Lower lobe of right lung (tissue), 2 donors: ENCODE measurements around the gene MYOZ2. TPM values are rescaled to one million over a fixed set of nuclear protein-coding genes. Genes with fewer than 3 reads are reported as not detected.

ENCODE experiments used
- ATAC-seq, 2 donors: fragments of 200-7000 bp; cut with Tn5 transposase; one replicate each; pipeline ENCODE4 v1.9.1; 2020 to 2022; ENCODE audit warnings: mild to moderate bottlenecking in 2 of 2, moderate library complexity in 2 of 2
- DNase-seq: peaks from one replicate; pipeline ENCODE4 v3.0.0-alpha.2; 2020
- H3K27ac ChIP-seq: fragments of 200-600 bp; one replicate; pipeline ENCODE4 v1.8.0; 2022
- H3K27me3 ChIP-seq: fragments of 200-600 bp; one replicate; pipeline ENCODE4 v1.8.0; 2022; ENCODE audit warnings: low read depth
- H3K36me3 ChIP-seq: fragments of 200-600 bp; one replicate; pipeline ENCODE4 v1.8.0; 2022; ENCODE audit warnings: mild to moderate bottlenecking
- H3K4me1 ChIP-seq: fragments of 200-600 bp; one replicate; pipeline ENCODE4 v1.8.0; 2022
- H3K4me3 ChIP-seq: fragments of 200-600 bp; one replicate; pipeline ENCODE4 v1.8.0; 2022; ENCODE audit warnings: mild to moderate bottlenecking
- H3K9me3 ChIP-seq: fragments of 200-600 bp; one replicate; pipeline ENCODE4 v1.8.0; 2022
- intact Hi-C: fragments of 100-400 bp; cut with DNase I; formaldehyde crosslinking; loops from one replicate; pipeline ENCODE4 v1.11.0; 2022
- total RNA-seq: library from RNA; stranded (reverse); fragmentation: NEBNext Ultra II Directional; extraction: Animal tissue kit (Norgen Biotek cat#: 25700); gene quantifications from one replicate; pipeline ENCODE4 v1.2.1, GENCODE V29; 2021
- TF ChIP-seq, protein P1 (sequence below): fragments of 200-600 bp; IDR thresholded peaks from one replicate; pipeline ENCODE4 v1.8.0; 2022; ENCODE audit warnings: antibody characterized with exemption, mild to moderate bottlenecking
- donor health status: DM: no; HTN: yes; CAD: no; lungs with severe emphysema.

The MYOZ2 gene
- total RNA-seq, 1 donor from 2014 or later = not detected

- H3K36me3 ChIP-seq = no peaks in the 10 kb centered on the region
- no peaks in the 10 kb centered on the region for H3K9me3 ChIP-seq
- intact Hi-C loops = no loop called here
- no peak overlapping the region for H3K4me3 ChIP-seq
- DNase-seq (no peak), ATAC-seq (no peak)
- TF ChIP-seq, protein P1, sequence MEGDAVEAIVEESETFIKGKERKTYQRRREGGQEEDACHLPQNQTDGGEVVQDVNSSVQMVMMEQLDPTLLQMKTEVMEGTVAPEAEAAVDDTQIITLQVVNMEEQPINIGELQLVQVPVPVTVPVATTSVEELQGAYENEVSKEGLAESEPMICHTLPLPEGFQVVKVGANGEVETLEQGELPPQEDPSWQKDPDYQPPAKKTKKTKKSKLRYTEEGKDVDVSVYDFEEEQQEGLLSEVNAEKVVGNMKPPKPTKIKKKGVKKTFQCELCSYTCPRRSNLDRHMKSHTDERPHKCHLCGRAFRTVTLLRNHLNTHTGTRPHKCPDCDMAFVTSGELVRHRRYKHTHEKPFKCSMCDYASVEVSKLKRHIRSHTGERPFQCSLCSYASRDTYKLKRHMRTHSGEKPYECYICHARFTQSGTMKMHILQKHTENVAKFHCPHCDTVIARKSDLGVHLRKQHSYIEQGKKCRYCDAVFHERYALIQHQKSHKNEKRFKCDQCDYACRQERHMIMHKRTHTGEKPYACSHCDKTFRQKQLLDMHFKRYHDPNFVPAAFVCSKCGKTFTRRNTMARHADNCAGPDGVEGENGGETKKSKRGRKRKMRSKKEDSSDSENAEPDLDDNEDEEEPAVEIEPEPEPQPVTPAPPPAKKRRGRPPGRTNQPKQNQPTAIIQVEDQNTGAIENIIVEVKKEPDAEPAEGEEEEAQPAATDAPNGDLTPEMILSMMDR = no peak
- no peaks in the 10 kb centered on the region for H3K27me3 ChIP-seq
- peak overlapping the region; percentile 54 for H3K27ac ChIP-seq
- peaks cover 13% of the 10 kb centered on the region for H3K4me1 ChIP-seq
Measured at GRCh38 chr4:119204916-119205315, 69.3 kb downstream of the MYOZ2 start.

DNA sequence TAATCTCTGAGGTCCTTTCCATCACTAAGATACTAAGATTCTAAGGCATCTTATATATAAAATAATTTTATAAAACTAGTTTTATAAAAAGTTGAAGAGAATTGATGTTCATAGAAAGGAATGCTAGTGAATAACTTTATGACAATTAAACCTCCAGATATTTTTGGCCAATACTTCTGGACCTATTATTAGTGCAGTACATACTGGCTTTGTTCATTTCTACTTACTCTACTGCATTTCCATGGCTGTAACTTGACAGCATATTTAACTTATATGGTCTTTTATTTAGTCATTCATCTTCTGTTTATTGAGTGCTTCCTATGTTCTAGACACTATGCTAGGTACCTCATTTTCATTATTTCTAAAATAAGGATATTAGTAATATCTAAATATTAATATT is 70.1 kb downstream of the MYOZ2 start:
- Histone ChIP-seq H3K27me3 (no peaks in the 10 kb centered on the region), H3K4me1 (peaks cover 13% of the 10 kb centered on the region), H3K36me3 (no peaks in the 10 kb centered on the region), H3K4me3 (no peak overlapping the region), H3K9me3 (no peaks in the 10 kb centered on the region), H3K27ac (no peak overlapping the region)
- no peak for DNase-seq
- intact Hi-C loops = no loop called here
- no peak for ATAC-seq
- TF ChIP-seq, protein P1 = no peak

DNA sequence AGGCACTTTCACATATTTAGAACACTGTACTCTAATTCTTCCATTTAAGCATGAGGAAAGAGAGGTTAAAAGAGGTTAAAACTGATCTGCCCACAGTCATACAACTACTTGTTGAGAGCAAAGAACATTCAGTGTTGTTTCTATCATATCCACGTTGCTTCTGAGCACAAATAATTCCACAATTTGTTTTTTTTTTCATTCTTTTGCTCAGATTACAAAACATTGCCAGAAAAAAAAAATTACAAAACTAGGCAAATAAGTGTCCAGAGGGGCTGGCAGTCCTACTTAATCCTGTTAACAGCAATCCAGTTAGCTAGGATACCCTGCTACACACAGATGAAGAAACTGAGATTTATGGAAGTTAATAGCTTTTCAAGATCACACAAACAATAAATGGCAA is 70.5 kb downstream of the MYOZ2 start:
- intact Hi-C loops = no loop called here
- TF ChIP-seq, protein P1 = no peak
- H3K36me3 ChIP-seq = no peaks in the 10 kb centered on the region
- H3K4me3 ChIP-seq = no peak overlapping the region
- no peaks in the 10 kb centered on the region for H3K9me3 ChIP-seq
- H3K4me1 ChIP-seq = peaks cover 18% of the 10 kb centered on the region
- DNase-seq = no peak
- peak; percentile 51 for ATAC-seq
- no peaks in the 10 kb centered on the region for H3K27me3 ChIP-seq
- peak overlapping the region; percentile 34 for H3K27ac ChIP-seq

DNA sequence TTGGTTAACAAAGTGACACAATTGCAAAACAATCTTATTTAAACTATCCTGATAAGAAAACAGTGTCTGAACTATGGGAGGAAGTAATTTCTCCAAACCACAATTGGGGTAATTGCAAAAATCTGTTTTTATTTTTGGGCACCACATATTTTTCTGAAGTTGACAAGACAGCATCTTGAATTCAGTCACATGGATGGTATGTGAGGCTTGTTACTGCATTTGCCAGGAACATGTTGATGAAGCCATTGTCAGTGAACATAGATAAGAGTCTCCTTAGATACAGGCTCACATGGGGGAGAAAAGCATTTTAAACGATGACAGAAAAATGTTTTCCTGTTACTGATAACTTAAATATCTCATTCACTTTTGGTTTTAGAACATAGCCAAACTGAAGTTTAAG is 71.4 kb downstream of the MYOZ2 start:
- H3K27ac ChIP-seq = peak overlapping the region; percentile 20
- no peak overlapping the region for H3K4me3 ChIP-seq
- intact Hi-C loops = no loop called here
- H3K27me3 ChIP-seq = no peaks in the 10 kb centered on the region
- no peaks in the 10 kb centered on the region for H3K36me3 ChIP-seq
- DNase-seq (no peak), ATAC-seq (peak; percentile 31 to 47)
- no peaks in the 10 kb centered on the region for H3K9me3 ChIP-seq
- H3K4me1 ChIP-seq = peaks cover 18% of the 10 kb centered on the region
- TF ChIP-seq, protein P1 = no peak

DNA sequence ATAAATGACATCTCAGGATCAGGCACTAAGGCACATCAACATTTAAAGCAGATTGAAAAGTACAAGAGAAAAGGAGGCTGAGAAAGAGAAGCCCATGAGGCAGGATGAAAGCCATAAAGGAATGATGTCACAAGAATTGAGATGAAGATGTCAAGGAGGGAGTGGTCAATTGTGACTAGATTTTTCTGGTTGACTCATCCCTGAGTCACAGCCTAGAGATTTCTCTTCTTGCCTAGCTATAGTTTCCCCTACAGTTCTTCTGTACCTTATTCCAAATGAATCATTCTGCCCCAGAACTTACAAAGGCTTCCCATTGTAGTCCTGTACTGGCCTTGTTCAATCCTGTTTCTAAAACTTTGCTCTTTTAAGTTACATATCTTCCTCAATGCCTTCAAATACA is 73.4 kb downstream of the MYOZ2 start:
- H3K9me3 ChIP-seq = no peaks in the 10 kb centered on the region
- no peak overlapping the region for H3K27ac ChIP-seq
- intact Hi-C loops = no loop called here
- H3K27me3 ChIP-seq = no peaks in the 10 kb centered on the region
- peaks cover 16% of the 10 kb centered on the region for H3K4me1 ChIP-seq
- H3K4me3 ChIP-seq = no peak overlapping the region
- no peaks in the 10 kb centered on the region for H3K36me3 ChIP-seq
- DNase-seq (no peak), ATAC-seq (no peak)
- TF ChIP-seq, protein P1 = no peak

GRCh38 chr4:119209586-119209985 is 74.0 kb downstream of the MYOZ2 start:
- Histone ChIP-seq H3K27ac (no peak overlapping the region), H3K9me3 (no peaks in the 10 kb centered on the region), H3K4me1 (peaks cover 11% of the 10 kb centered on the region), H3K27me3 (no peaks in the 10 kb centered on the region), H3K36me3 (no peaks in the 10 kb centered on the region), H3K4me3 (no peak overlapping the region)
- DNase-seq (no peak), ATAC-seq (no peak)
- intact Hi-C loops = no loop called here
- TF ChIP-seq, protein P1 = no peak
